ENCODE measurements around the gene DGKB.

DGKB gene

GRCh38 chr7:14760730-14761478 lies 141.6 kb downstream of the DGKB start:
- no peak for DNase-seq (ENCODE audit: low spot score)

GRCh38 chr7:14759785-14760184 lies 142.8 kb downstream of the DGKB start:
- DNase-seq (ENCODE audit: low spot score) = no peak

DNA sequence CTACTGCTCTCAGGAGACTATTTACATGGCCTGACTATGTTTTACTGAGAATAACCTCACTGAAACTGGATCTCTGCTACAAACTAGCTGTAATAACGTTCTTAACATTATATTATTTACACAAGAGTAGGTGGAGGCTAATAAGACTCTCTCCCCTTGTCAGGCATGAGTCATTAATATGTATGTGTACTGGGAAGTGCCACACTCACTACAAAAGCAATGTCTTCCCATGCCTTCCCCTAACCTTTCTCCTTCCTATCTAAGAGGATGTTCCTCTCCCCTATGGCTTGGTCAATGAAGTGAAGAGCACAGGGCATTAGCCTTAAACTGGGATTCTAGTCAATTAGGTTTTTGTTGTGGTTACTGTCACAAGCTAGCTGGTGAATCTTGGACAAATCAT lies 147.9 kb downstream of the DGKB start:
- no peak for DNase-seq (ENCODE audit: low spot score)

DNA sequence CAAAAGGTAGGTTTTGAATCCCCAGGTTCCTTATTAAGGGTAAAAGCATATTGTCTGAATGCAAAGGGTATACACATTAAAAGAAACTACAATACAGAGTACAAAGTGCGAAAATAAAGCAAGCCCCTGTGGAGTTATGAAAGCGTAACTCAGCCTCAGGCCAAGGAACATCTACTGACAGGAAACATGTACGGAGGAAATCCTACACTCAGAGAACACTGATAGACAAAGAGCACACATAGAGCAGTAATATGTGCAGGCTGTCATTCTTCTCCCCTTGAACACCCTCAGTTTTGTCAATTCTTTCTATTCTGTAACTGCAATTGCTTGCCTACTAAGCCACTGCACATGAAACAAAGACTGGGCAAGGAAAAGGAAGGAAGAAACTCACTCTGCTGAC lies 150.2 kb downstream of the DGKB start:
- no peak for DNase-seq (ENCODE audit: low spot score)

DNA sequence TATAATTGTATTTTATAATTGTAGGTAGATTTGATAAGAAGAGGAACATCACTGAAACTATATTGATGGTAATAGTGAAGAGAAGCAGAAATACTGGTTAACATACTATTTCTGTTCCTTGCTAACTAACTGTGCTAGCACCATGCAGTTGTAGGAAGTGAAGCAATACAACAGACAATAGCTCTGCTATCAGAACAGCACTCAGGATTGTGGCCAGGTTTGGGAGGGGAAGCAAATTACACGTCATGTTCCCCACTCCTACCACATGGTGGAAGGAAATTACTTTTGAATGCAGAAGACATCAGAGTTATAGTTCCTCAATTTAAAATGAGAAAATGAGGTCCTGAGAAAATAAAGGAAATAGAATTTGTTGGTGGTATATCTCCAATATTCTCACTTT lies 151.1 kb downstream of the DGKB start:
- no peak for DNase-seq (ENCODE audit: low spot score)

DNA sequence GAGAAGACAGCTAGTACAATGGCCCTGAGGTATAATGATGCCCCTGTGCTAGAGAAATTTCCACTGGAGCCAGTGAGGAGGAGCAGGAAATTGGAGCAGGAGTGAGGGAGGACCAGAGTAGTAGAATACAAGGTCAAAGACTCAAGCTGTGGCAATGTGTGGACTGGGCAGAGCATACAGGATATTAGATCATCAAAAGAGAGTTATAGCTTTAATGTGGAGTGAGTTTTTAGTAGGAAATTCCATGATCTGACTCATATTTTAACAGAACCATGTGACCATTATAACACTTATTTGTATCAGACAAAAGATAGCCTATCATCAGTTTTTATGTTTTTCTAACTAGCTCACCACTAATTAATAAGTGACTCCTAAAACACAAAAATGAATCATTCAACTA lies 154.1 kb downstream of the DGKB start:
- no peak for DNase-seq (ENCODE audit: low spot score)

GRCh38 chr7:14747701-14748100 lies 154.8 kb downstream of the DGKB start:
- DNase-seq (ENCODE audit: low spot score) = no peak

DNA sequence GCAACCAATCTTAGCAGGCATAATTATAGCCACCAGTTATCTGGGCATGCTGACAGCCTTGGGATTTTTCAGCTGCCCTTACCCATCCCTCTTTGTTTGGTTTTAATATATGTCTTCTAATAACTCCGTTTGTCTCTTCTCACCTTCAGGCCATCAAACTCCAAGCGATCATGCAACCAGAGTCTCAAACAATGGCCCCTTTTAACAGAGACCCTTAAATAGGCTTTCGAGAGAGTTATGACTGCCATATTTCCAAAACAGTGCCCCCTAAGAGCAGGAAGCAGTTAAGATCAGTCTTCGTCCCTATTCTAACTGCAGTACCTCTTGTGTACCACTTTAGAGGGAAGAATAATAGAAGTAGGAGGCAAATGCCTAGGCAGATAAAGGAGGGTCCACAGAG lies 157.5 kb downstream of the DGKB start:
- DNase-seq (ENCODE audit: low spot score) = no peak

DNA sequence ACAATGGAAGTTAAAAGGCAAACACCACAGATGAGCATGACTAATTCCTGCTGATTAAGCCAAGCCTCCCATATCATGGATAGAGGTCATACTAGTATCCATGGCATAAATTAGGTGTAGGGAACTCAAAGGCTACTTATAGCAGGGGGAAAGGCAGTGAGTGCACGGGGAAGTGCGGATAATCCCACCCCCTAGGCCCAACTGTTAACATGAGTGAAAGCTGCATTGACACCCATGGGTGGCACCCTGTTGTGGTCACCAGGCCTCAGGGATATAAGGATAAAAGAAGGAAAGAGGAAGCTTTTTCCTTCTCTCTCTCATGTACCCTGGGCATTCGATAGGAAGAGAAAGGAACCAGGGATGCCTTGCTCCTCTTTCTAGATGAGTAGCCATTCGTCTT lies 161.9 kb downstream of the DGKB start:
- no peak for DNase-seq (ENCODE audit: low spot score)

GRCh38 chr7:14739841-14740185 lies 162.7 kb downstream of the DGKB start:
- no peak for DNase-seq (ENCODE audit: low spot score)

- no peak for DNase-seq (ENCODE audit: low spot score)
These were observed 163.2 kb downstream of the DGKB start for GRCh38 chr7:14739168-14739840.

GRCh38 chr7:14738086-14738485 lies 164.5 kb downstream of the DGKB start:
- no peak for DNase-seq (ENCODE audit: low spot score)

DNA sequence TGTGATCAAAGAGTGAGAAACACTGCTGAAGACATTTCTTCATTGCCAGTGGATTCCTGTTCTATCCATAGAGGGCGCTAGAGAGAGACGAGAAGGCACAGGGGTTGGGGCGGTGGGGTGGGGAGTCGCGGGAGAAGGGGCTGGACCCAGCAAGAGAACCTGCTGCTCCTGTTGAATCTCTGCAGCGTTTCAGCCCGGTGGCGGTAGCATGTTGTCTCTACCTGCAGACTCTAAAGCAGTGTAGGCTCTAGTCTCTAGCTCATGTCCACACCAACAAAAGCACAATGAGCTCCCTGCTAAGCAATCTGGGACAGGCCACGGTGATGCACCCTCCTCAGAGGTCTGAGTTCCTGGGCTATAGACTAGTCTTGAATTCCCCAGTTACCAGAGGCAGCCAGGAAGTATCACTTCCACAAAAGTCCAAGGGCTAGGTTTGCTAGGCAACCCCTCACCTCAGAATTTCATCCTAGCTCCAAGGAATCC lies 167.7 kb downstream of the DGKB start:
- DNase-seq (ENCODE audit: low spot score) = no peak

GRCh38 chr7:14720785-14721184 lies 181.8 kb downstream of the DGKB start:
- DNase-seq (ENCODE audit: low spot score) = no peak

DNA sequence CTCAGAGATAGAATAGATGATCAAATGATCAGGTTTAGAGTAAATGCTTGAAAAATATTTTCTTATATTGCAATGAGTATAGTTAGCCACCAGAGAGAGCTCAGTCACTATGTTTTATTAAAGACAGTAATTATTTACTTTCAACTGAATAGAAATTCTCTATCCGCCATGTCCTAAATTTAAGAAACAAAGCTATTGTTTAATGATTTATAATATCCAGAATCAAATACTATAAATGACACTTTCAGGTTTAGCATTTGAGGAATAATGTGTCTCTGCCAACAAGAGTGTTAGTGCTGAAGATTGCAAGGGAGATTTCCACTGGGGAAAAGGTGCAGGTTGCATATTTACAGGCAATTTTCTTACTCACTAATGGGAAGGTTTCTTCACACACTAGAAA lies 184.7 kb downstream of the DGKB start:
- DNase-seq (ENCODE audit: low spot score) = no peak

- no peak for DNase-seq (ENCODE audit: low spot score)
These were observed 185.4 kb downstream of the DGKB start for GRCh38 chr7:14717169-14717568.

- DNase-seq (ENCODE audit: low spot score) = no peak
These were observed 188.3 kb downstream of the DGKB start for GRCh38 chr7:14714161-14714728.

DNA sequence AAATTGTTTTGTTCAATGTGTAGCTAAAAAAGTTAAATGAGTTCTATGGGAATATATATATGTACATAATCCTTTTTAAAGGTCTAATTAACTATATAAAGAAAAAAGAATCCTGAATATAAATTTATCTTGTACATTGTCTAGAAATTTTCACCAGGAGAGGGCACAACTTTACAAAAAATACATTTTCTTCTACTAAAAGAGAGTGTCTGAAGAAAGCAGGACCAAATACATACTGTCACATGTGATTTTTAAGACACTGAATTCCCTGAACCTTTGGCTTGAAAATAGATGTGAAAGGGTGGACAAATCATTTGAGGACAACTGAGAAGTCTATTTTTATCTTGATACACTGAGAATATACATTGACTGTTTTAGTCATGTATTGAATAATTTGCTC lies 204.3 kb downstream of the DGKB start:
- DNase-seq (ENCODE audit: low spot score) = peak; percentile 17

- no peak for DNase-seq (ENCODE audit: low spot score)
These were observed 204.9 kb downstream of the DGKB start for GRCh38 chr7:14697684-14698083.

DNA sequence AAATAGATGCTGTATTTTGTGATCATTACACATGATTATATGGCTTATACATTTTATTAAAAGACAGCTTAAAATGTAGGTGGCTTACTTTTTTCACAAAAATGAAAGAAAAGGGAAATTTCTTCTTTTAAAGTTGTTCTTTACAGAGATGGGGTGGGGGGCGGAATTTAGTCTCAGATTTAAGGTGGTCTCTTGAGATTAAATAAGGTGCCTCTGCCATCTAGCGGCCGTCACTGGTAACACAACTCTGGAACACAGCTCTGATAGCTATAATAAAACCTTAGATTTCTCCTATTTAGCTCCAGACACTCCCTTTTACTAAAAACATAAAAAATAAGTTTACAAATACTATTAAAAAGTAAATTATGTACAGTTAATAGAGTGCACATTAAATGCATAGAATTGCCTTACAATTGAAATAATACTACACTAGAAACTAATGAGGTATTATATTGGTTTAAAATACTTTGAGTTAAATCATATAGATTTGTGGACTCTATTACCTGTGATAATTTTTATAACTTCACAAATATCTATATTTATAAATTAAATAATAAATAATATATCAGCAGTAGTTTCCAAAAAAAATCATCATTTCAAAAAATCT lies 210.9 kb downstream of the DGKB start:
- DNase-seq (ENCODE audit: low spot score) = peak; percentile 33

GRCh38 chr7:14691034-14691433 lies 211.5 kb downstream of the DGKB start:
- no peak for DNase-seq (ENCODE audit: low spot score)

- no peak for DNase-seq (ENCODE audit: low spot score)
These were observed 212.1 kb downstream of the DGKB start for GRCh38 chr7:14690486-14690885.

DNA sequence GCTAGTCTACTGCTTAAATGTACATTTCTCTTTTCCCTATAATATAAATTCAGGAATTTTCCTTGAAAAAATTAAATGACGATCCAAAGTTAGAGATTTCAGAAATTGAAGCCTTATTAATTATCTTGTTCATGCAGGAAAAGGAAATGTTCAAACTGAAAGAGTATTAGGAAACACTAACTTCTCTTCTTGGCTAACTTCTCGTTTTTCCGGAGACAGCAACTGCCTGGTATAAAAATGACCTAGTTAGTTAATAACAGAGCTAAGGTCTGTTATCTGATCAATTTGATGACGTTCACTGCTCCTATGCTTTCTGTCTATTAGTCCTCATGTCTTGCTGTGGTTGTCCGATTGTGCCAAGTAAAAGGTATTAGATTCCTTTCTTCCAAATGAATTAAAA lies 212.5 kb downstream of the DGKB start:
- no peak for DNase-seq (ENCODE audit: low spot score)

All from putamen (tissue), 1 donor.